Kidney epithelial cell (primary cell): ENCODE data around the gene GTF3C5. TPM values are rescaled to one million over a fixed set of nuclear protein-coding genes. Genes with fewer than 3 reads are reported as not detected.
"Not testable (repeated sequence)": the region's sequence is repeated elsewhere in the genome, so short reads cannot be mapped to it uniquely, and the experiment has no call there.

Experiments used
- DNase-seq: peaks from one replicate; pipeline ENCODE4 v3.0.0-alpha.2; 2010; ENCODE audit warnings: low read depth
- H3K27me3 ChIP-seq: 2 replicates; pipeline ENCODE4 v1.6.0; 2011; ENCODE audit warnings: low read length; ENCODE audit not compliant: control insufficient read depth, insufficient read depth
- H3K36me3 ChIP-seq: 2 replicates; pipeline ENCODE4 v1.5.1; 2011; ENCODE audit warnings: low read length; ENCODE audit not compliant: control insufficient read depth, insufficient read depth
- H3K4me3 ChIP-seq: 2 replicates; pipeline ENCODE4 v1.5.1; 2011; ENCODE audit warnings: low read depth, mild to moderate bottlenecking, control low read depth, low read length
- total RNA-seq: library from RNA; depleted of rRNA; stranded (reverse); fragments of >200 nt; gene quantifications from 2 replicates; pipeline ENCODE4 v1.2.3, GENCODE V29; 2015
- TF ChIP-seq, protein P1 (sequence below): IDR thresholded peaks from 2 replicates; pipeline ENCODE4 v1.5.1; 2011; ENCODE audit warnings: mild to moderate bottlenecking, moderate library complexity, low read length, control low read depth, inconsistent platforms; ENCODE audit not compliant: insufficient read depth, poor library complexity, severe bottlenecking

Gene GTF3C5
- total RNA-seq, 1 donor from 2014 or later: 94.7 TPM

- Histone ChIP-seq H3K27me3 (no peaks in the 10 kb centered on the region), H3K4me3 (no peak overlapping the region), H3K36me3 (no peaks in the 10 kb centered on the region)
- DNase-seq: no peak
- TF ChIP-seq, protein P1, sequence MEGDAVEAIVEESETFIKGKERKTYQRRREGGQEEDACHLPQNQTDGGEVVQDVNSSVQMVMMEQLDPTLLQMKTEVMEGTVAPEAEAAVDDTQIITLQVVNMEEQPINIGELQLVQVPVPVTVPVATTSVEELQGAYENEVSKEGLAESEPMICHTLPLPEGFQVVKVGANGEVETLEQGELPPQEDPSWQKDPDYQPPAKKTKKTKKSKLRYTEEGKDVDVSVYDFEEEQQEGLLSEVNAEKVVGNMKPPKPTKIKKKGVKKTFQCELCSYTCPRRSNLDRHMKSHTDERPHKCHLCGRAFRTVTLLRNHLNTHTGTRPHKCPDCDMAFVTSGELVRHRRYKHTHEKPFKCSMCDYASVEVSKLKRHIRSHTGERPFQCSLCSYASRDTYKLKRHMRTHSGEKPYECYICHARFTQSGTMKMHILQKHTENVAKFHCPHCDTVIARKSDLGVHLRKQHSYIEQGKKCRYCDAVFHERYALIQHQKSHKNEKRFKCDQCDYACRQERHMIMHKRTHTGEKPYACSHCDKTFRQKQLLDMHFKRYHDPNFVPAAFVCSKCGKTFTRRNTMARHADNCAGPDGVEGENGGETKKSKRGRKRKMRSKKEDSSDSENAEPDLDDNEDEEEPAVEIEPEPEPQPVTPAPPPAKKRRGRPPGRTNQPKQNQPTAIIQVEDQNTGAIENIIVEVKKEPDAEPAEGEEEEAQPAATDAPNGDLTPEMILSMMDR: no peak
Measured at GRCh38 chr9:133071484-133072150, 40.8 kb downstream of the GTF3C5 start.

- not testable (repeated sequence) for H3K4me3 ChIP-seq, H3K27me3 ChIP-seq, H3K36me3 ChIP-seq, DNase-seq
Measured at GRCh38 chr9:133072210-133072609, 41.4 kb downstream of the GTF3C5 start.

DNA sequence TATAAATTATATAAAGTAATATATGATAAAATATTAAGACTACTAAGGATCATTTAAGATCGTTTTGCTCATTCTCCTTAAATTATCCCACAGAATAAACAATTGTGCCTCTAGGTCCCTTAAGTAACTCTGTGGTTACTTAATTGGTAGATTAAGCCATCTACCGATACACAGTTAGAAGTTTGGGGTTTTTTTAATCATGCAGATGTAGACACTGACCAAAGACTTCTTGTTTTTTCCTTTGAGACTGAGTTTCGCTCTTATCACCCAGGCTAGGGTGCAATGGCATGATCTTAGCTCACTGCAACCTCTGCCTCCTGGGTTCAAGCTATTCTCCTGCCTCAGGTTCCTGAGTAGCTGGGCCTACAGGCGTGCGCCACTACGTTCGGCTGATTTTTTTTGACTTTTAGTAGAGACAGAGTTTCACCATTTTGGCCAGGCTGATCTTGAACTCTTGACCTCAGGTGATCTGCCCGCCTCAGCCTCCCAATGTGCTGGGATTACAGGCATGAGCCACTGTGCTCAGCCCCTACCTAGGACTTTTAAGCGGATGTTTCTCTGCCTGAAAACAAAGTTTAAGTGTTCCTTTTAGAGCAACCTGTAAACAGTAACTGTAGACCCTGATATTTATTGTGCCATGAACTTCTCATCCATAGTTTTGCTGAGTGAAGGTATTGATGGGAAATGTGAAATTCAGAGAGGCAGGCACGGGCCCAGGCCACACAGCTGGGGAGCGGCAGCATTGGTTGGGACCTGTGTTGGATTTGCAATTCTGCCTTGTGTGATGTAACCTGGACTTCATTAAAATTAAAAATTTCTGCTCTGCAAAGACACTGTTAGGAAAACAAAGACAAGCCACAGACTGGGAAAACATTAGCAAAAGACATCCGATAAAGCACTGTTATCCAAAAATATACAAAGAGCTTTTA lies 42.6 kb downstream of the GTF3C5 start:
- H3K27me3 ChIP-seq: no peaks in the 10 kb centered on the region
- DNase-seq: no peak
- no peaks in the 10 kb centered on the region for H3K36me3 ChIP-seq
- TF ChIP-seq, protein P1: no peak
- H3K4me3 ChIP-seq: no peak overlapping the region

- DNase-seq: no peak
- H3K27me3 ChIP-seq: peaks cover 4% of the 10 kb centered on the region
- H3K36me3 ChIP-seq: no peaks in the 10 kb centered on the region
- H3K4me3 ChIP-seq: no peak overlapping the region
- TF ChIP-seq, protein P1: no peak
Measured at GRCh38 chr9:133074111-133074651, 43.4 kb downstream of the GTF3C5 start.

- H3K36me3 ChIP-seq: no peaks in the 10 kb centered on the region
- DNase-seq: peak; percentile 65
- H3K27me3 ChIP-seq: peaks cover 4% of the 10 kb centered on the region
- TF ChIP-seq, protein P1: no peak
- no peak overlapping the region for H3K4me3 ChIP-seq
Measured at GRCh38 chr9:133075925-133076630, 45.3 kb downstream of the GTF3C5 start.

DNA sequence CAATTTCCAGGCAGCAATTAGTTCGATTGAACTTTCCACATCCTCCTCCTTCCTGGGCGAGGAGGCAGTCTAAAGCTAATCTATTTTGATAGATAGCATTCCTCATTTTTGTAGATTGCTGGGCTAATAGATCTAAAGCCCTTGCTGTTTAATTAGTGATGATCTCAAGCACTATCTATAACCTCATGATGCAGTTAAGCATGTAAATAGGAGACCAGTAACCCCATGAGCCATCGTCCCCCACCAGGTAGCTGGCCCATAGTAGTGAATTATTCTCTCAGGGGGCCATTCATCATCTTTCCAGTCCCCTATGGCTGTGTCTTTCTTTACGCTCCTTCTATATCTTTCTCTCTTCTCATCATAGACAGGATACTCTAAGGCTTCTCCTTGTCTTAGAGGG lies 45.9 kb downstream of the GTF3C5 start:
- no peaks in the 10 kb centered on the region for H3K36me3 ChIP-seq
- TF ChIP-seq, protein P1: no peak
- no peak for DNase-seq
- no peak overlapping the region for H3K4me3 ChIP-seq
- H3K27me3 ChIP-seq: peaks cover 4% of the 10 kb centered on the region
